ENCODE results near the gene GMIP.
"Not testable (repeated sequence)": the region's sequence is repeated elsewhere in the genome, so short reads cannot be mapped to it uniquely, and the experiment has no call there.

DNA sequence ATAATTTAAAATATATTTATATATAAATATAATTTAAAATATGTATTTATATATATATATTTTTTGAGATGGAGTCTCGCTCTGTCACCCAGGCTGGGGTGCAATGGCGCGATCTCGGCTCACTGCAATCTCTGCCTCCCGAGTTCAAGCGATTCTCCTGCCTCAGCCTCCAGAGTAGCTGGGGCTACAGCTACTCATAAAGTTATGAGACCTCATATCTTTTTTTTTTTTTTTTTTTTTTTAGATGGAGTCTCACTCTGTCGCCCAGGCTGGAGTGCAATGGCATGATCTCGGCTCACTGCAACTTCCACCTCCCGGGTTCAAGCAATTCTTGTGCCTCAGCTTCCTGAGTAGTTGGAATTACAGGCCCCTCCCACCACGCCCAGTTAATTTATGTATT is 45.6 kb upstream of the GMIP start:
- TF ChIP-seq YY1 (IDR thresholded peaks at IDR 0.05; ENCODE audit: insufficient read depth, insufficient read length); SUZ12 (IDR thresholded peaks at IDR 0.05; ENCODE audit: extremely low read depth, insufficient read depth, insufficient read length); ZNF274 (IDR thresholded peaks at IDR 0.05; ENCODE audit: low read depth, low read length): not testable (repeated sequence)

Measured in NT2/D1 (cell line).